Esophagus squamous epithelium (tissue), 4 donors: ENCODE data around the gene DOC2B.

Experiments
- CTCF ChIP-seq, 6 experiments: fragments of 450-650 bp in 4 of 6; fragments of 200-600 bp in 2 of 6; sonication (generic) in 2 of 6; IDR thresholded peaks; one replicate each; pipeline ENCODE4 v1.5.1; 2016 to 2019; ENCODE audit warnings: antibody characterized with exemption in 6 of 6, mild to moderate bottlenecking in 4 of 6, moderate library complexity in 4 of 6
- POLR2A ChIP-seq, 4 donors: fragments of 450-650 bp; IDR thresholded peaks; one replicate each; pipeline ENCODE4 v1.6.1; 2017; ENCODE audit warnings: antibody characterized with exemption in 4 of 4, mild to moderate bottlenecking in 4 of 4, moderate library complexity in 3 of 4

- TF ChIP-seq CTCF (IDR thresholded peaks at IDR 0.05) (peak in 2 of 6 experiments; percentile 17 to 21), POLR2A (IDR thresholded peaks at IDR 0.05) (peak in 1 of 4 donors; percentile 31)
Observed at GRCh38 chr17:181245-182049, at the start of gene DOC2B.
